ENCODE results near the gene C5orf15. TPM values are rescaled to one million over a fixed set of nuclear protein-coding genes. Genes with fewer than 3 reads are reported as not detected.

C5orf15 gene
- total RNA-seq, 1 donor from 2014 or later: 31.1 TPM

- Histone ChIP-seq H3K36me3 (no peaks in the 10 kb centered on the region), H3K27me3 (ENCODE audit: low read depth) (no peaks in the 10 kb centered on the region), H3K27ac (no peak overlapping the region), H3K9me3 (no peaks in the 10 kb centered on the region), H3K4me3 (no peak overlapping the region), H3K4me1 (no peaks in the 10 kb centered on the region)
- ATAC-seq (no peak), DNase-seq (no peak)
- TF ChIP-seq CTCF (IDR thresholded peaks at IDR 0.05): no peak
- intact Hi-C loops (cut with DNase I): no loop called here
These were observed 25.0 kb downstream of the C5orf15 start for GRCh38 chr5:133943475-133943817.

- Histone ChIP-seq H3K36me3 (no peaks in the 10 kb centered on the region), H3K4me1 (no peaks in the 10 kb centered on the region), H3K4me3 (no peak overlapping the region), H3K27me3 (ENCODE audit: low read depth) (no peaks in the 10 kb centered on the region), H3K9me3 (no peaks in the 10 kb centered on the region), H3K27ac (no peak overlapping the region)
- intact Hi-C loops (cut with DNase I): no loop called here
- no peak for TF ChIP-seq CTCF (IDR thresholded peaks at IDR 0.05)
- ATAC-seq (peak; percentile 47 to 51), DNase-seq (no peak)
These were observed 25.6 kb downstream of the C5orf15 start for GRCh38 chr5:133942614-133943474.

GRCh38 chr5:133941456-133942196, 26.8 kb downstream of the C5orf15 start:
- Histone ChIP-seq H3K4me3 (no peak overlapping the region), H3K36me3 (no peaks in the 10 kb centered on the region), H3K9me3 (no peaks in the 10 kb centered on the region), H3K27ac (no peak overlapping the region), H3K4me1 (no peaks in the 10 kb centered on the region), H3K27me3 (ENCODE audit: low read depth) (no peaks in the 10 kb centered on the region)
- ATAC-seq (no peak), DNase-seq (no peak)
- TF ChIP-seq CTCF (IDR thresholded peaks at IDR 0.05): no peak
- intact Hi-C loops (cut with DNase I): no loop called here

- ATAC-seq (no peak), DNase-seq (no peak)
- Histone ChIP-seq H3K27ac (no peak overlapping the region), H3K4me1 (no peaks in the 10 kb centered on the region), H3K27me3 (ENCODE audit: low read depth) (no peaks in the 10 kb centered on the region), H3K9me3 (no peaks in the 10 kb centered on the region), H3K36me3 (no peaks in the 10 kb centered on the region), H3K4me3 (no peak overlapping the region)
- intact Hi-C loops (cut with DNase I): no loop called here
- no peak for TF ChIP-seq CTCF (IDR thresholded peaks at IDR 0.05)
These were observed 28.8 kb downstream of the C5orf15 start for GRCh38 chr5:133939668-133940067.

- TF ChIP-seq CTCF (IDR thresholded peaks at IDR 0.05): no peak
- Histone ChIP-seq H3K27ac (no peak overlapping the region), H3K9me3 (no peaks in the 10 kb centered on the region), H3K27me3 (ENCODE audit: low read depth) (no peaks in the 10 kb centered on the region), H3K4me3 (no peak overlapping the region), H3K4me1 (no peaks in the 10 kb centered on the region), H3K36me3 (no peaks in the 10 kb centered on the region)
- DNase-seq (no peak), ATAC-seq (no peak)
- intact Hi-C loops (cut with DNase I): no loop called here
These were observed 29.5 kb downstream of the C5orf15 start for GRCh38 chr5:133938929-133939328.

All from lower lobe of right lung (tissue), 2 donors.